SK-N-SH treated with all-trans-retinoic acid at 6 μM for 48 hours (cell line): ENCODE results near the gene LCE1D.

Experiments used
- ATAC-seq: fragments of 200-7000 bp; cut with Tn5 transposase; 3 replicates; pipeline ENCODE4 v1.9.1; 2020; ENCODE audit warnings: mild to moderate bottlenecking, moderate library complexity
- ARNTL ChIP-seq: fragments of 450-650 bp; formaldehyde crosslinking; IDR thresholded peaks from 2 replicates; pipeline ENCODE4 v1.5.0; 2020; ENCODE audit warnings: low read depth, mild to moderate bottlenecking, moderate library complexity, borderline replicate concordance
- BACH2 ChIP-seq: fragments of 250-450 bp; sonication (Bioruptor Pico); IDR thresholded peaks from 2 replicates; pipeline ENCODE4 v1.9.0; 2021; ENCODE audit warnings: mild to moderate bottlenecking, borderline replicate concordance
- CREB5 ChIP-seq: fragments of 250-450 bp; sonication (Bioruptor Pico); IDR thresholded peaks from 2 replicates; pipeline ENCODE4 v1.5.1; 2020; ENCODE audit warnings: low read depth, mild to moderate bottlenecking, moderate library complexity
- CSDC2 ChIP-seq: fragments of 250-450 bp; sonication (Bioruptor Pico); IDR thresholded peaks from 2 replicates; pipeline ENCODE4 v1.5.0; 2020; ENCODE audit warnings: mild to moderate bottlenecking, moderate library complexity
- ESRRG ChIP-seq: fragments of 250-450 bp; sonication (Bioruptor Pico); IDR thresholded peaks from 2 replicates; pipeline ENCODE4 v1.6.1; 2021; ENCODE audit warnings: mild to moderate bottlenecking
- GLIS3 ChIP-seq: fragments of 250-450 bp; sonication (Bioruptor Pico); IDR thresholded peaks from 2 replicates; pipeline ENCODE4 v1.5.0; 2020; ENCODE audit warnings: mild to moderate bottlenecking, moderate library complexity
- ISL1 ChIP-seq: fragments of 250-450 bp; sonication (Bioruptor Pico); IDR thresholded peaks from 2 replicates; pipeline ENCODE4 v2.1.2; 2022; ENCODE audit warnings: mild to moderate bottlenecking, moderate library complexity
- OSR1 ChIP-seq: fragments of 250-450 bp; sonication (Bioruptor Pico); IDR thresholded peaks from 2 replicates; pipeline ENCODE4 v1.8.0; 2022; ENCODE audit warnings: moderate library complexity, mild to moderate bottlenecking, inconsistent platforms
- PPARA ChIP-seq: fragments of 250-450 bp; sonication (Bioruptor Pico); IDR thresholded peaks from 2 replicates; pipeline ENCODE4 v1.5.0; 2020; ENCODE audit warnings: mild to moderate bottlenecking, borderline replicate concordance
- RARB ChIP-seq: fragments of 250-450 bp; sonication (Bioruptor Pico); IDR thresholded peaks from 2 replicates; pipeline ENCODE4 v1.8.0; 2021; ENCODE audit warnings: mild to moderate bottlenecking, moderate library complexity
- SNAI2 ChIP-seq: fragments of 250-450 bp; sonication (Bioruptor Pico); IDR thresholded peaks from 2 replicates; pipeline ENCODE4 v1.5.0; 2020; ENCODE audit warnings: mild to moderate bottlenecking, moderate library complexity
- TCF4 ChIP-seq: fragments of 250-450 bp; sonication (Bioruptor Pico); IDR thresholded peaks from 2 replicates; pipeline ENCODE4 v1.8.0; 2021; ENCODE audit warnings: mild to moderate bottlenecking, moderate library complexity, borderline replicate concordance
- TOX ChIP-seq: fragments of 250-450 bp; sonication (Bioruptor Pico); IDR thresholded peaks from 2 replicates; pipeline ENCODE4 v1.8.0; 2021; ENCODE audit warnings: mild to moderate bottlenecking, moderate library complexity, borderline replicate concordance
- TSHZ2 ChIP-seq: fragments of 250-450 bp; sonication (Bioruptor Pico); IDR thresholded peaks from 2 replicates; pipeline ENCODE4 v1.5.0; 2020; ENCODE audit warnings: mild to moderate bottlenecking, moderate library complexity
- ZC3H10 ChIP-seq: fragments of 250-450 bp; sonication (Bioruptor Pico); IDR thresholded peaks from 2 replicates; pipeline ENCODE4 v1.5.1; 2021; ENCODE audit warnings: mild to moderate bottlenecking, moderate library complexity
- ZFP3 ChIP-seq: fragments of 250-450 bp; sonication (Bioruptor Pico); IDR thresholded peaks from 2 replicates; pipeline ENCODE4 v1.5.0; 2020; ENCODE audit warnings: mild to moderate bottlenecking, moderate library complexity
- ZFP30 ChIP-seq: fragments of 450-650 bp; formaldehyde crosslinking; IDR thresholded peaks from 2 replicates; pipeline ENCODE4 v1.5.0; 2022; ENCODE audit warnings: mild to moderate bottlenecking, moderate library complexity
- ZNF565 ChIP-seq: fragments of 450-650 bp; formaldehyde crosslinking; conservative IDR thresholded peaks from 2 replicates; pipeline ENCODE4 v1.5.0; 2020; ENCODE audit warnings: low read depth, mild to moderate bottlenecking, moderate library complexity
- ZNF70 ChIP-seq: fragments of 450-650 bp; formaldehyde crosslinking; IDR thresholded peaks from 2 replicates; pipeline ENCODE4 v1.5.0; 2020; ENCODE audit warnings: mild to moderate bottlenecking, moderate library complexity
- ZNF8 ChIP-seq: fragments of 450-650 bp; formaldehyde crosslinking; IDR thresholded peaks from 2 replicates; pipeline ENCODE4 v1.5.0; 2020; ENCODE audit warnings: mild to moderate bottlenecking, moderate library complexity
- TF ChIP-seq, protein P1 (sequence below): fragments of 250-450 bp; sonication (Bioruptor Pico); IDR thresholded peaks from 2 replicates; pipeline ENCODE4 v1.8.0; 2020; ENCODE audit warnings: mild to moderate bottlenecking, moderate library complexity, borderline replicate concordance
- TF ChIP-seq, protein P2 (sequence below): fragments of 250-450 bp; sonication (Bioruptor Pico); IDR thresholded peaks from 2 replicates; pipeline ENCODE4 v1.5.1; 2021; ENCODE audit warnings: mild to moderate bottlenecking, moderate library complexity
- TF ChIP-seq, protein P3 (sequence below): fragments of 250-450 bp; sonication (Bioruptor Pico); IDR thresholded peaks from 2 replicates; pipeline ENCODE4 v1.8.0; 2021; ENCODE audit warnings: low read depth, mild to moderate bottlenecking, moderate library complexity, borderline replicate concordance

LCE1D gene

GRCh38 chr1:152753586-152753985 is 42.9 kb upstream of the LCE1D start:
- TF ChIP-seq, protein P1, sequence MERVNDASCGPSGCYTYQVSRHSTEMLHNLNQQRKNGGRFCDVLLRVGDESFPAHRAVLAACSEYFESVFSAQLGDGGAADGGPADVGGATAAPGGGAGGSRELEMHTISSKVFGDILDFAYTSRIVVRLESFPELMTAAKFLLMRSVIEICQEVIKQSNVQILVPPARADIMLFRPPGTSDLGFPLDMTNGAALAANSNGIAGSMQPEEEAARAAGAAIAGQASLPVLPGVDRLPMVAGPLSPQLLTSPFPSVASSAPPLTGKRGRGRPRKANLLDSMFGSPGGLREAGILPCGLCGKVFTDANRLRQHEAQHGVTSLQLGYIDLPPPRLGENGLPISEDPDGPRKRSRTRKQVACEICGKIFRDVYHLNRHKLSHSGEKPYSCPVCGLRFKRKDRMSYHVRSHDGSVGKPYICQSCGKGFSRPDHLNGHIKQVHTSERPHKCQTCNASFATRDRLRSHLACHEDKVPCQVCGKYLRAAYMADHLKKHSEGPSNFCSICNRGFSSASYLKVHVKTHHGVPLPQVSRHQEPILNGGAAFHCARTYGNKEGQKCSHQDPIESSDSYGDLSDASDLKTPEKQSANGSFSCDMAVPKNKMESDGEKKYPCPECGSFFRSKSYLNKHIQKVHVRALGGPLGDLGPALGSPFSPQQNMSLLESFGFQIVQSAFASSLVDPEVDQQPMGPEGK (CRISPR knock-in tag) = no peak
- TF ChIP-seq GLIS3 (CRISPR knock-in tag) = no peak
- TF ChIP-seq CSDC2 = no peak
- no peak for TF ChIP-seq TCF4 (CRISPR knock-in tag)
- no peak for TF ChIP-seq ESRRG (CRISPR knock-in tag)
- no peak for TF ChIP-seq ZC3H10 (CRISPR knock-in tag)
- TF ChIP-seq ZFP30 (CRISPR knock-in tag) = no peak
- TF ChIP-seq, all 23 proteins: peak for 0
- no peak for ATAC-seq

GRCh38 chr1:152756872-152757271 is 39.6 kb upstream of the LCE1D start:
- no peak for ATAC-seq
- TF ChIP-seq PPARA (CRISPR knock-in tag) = no peak
- TF ChIP-seq ESRRG (CRISPR knock-in tag) = no peak
- TF ChIP-seq OSR1 (CRISPR knock-in tag) = no peak
- TF ChIP-seq, all 23 proteins: peak for 0

GRCh38 chr1:152757747-152758146 is 38.8 kb upstream of the LCE1D start, which contains the start of gene KPRP:
Gene KPRP, plus strand, starts transcription at chr1:152758025. Its CDS starts 1,564 bp downstream, at chr1:152759589.
- ATAC-seq = no peak
- TF ChIP-seq BACH2 (no peak), SNAI2 (CRISPR knock-in tag) (no peak), ESRRG (CRISPR knock-in tag) (no peak), GLIS3 (CRISPR knock-in tag) (no peak), ARNTL (CRISPR knock-in tag) (no peak), TCF4 (CRISPR knock-in tag) (no peak), PPARA (CRISPR knock-in tag) (no peak), ZNF8 (CRISPR knock-in tag) (no peak), OSR1 (CRISPR knock-in tag) (no peak), ISL1 (no peak), CREB5 (no peak)
- TF ChIP-seq, protein P2, sequence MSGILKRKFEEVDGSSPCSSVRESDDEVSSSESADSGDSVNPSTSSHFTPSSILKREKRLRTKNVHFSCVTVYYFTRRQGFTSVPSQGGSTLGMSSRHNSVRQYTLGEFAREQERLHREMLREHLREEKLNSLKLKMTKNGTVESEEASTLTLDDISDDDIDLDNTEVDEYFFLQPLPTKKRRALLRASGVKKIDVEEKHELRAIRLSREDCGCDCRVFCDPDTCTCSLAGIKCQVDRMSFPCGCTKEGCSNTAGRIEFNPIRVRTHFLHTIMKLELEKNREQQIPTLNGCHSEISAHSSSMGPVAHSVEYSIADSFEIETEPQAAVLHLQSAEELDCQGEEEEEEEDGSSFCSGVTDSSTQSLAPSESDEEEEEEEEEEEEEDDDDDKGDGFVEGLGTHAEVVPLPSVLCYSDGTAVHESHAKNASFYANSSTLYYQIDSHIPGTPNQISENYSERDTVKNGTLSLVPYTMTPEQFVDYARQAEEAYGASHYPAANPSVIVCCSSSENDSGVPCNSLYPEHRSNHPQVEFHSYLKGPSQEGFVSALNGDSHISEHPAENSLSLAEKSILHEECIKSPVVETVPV = no peak
- TF ChIP-seq, all 23 proteins: peak for 0

GRCh38 chr1:152758636-152759035 is 37.9 kb upstream of the LCE1D start:
- no peak for ATAC-seq
- TF ChIP-seq ZFP3 (CRISPR knock-in tag) (no peak), TOX (CRISPR knock-in tag) (no peak), GLIS3 (CRISPR knock-in tag) (no peak), SNAI2 (CRISPR knock-in tag) (no peak), CREB5 (no peak), ARNTL (CRISPR knock-in tag) (no peak), ZNF8 (CRISPR knock-in tag) (no peak), CSDC2 (no peak), ESRRG (CRISPR knock-in tag) (no peak), ZNF565 (CRISPR knock-in tag) (no peak), ZNF70 (CRISPR knock-in tag) (no peak), ISL1 (no peak), OSR1 (CRISPR knock-in tag) (no peak), RARB (CRISPR knock-in tag) (no peak), ZC3H10 (CRISPR knock-in tag) (no peak), BACH2 (no peak), TSHZ2 (CRISPR knock-in tag) (no peak), PPARA (CRISPR knock-in tag) (no peak), TCF4 (CRISPR knock-in tag) (no peak)
- TF ChIP-seq, protein P3, sequence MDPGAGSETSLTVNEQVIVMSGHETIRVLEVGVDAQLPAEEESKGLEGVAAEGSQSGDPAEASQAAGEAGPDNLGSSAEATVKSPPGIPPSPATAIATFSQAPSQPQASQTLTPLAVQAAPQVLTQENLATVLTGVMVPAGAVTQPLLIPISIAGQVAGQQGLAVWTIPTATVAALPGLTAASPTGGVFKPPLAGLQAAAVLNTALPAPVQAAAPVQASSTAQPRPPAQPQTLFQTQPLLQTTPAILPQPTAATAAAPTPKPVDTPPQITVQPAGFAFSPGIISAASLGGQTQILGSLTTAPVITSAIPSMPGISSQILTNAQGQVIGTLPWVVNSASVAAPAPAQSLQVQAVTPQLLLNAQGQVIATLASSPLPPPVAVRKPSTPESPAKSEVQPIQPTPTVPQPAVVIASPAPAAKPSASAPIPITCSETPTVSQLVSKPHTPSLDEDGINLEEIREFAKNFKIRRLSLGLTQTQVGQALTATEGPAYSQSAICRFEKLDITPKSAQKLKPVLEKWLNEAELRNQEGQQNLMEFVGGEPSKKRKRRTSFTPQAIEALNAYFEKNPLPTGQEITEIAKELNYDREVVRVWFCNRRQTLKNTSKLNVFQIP (CRISPR knock-in tag) = no peak
